ENCODE measurements around the gene UBXN2A.

UBXN2A gene

DNA sequence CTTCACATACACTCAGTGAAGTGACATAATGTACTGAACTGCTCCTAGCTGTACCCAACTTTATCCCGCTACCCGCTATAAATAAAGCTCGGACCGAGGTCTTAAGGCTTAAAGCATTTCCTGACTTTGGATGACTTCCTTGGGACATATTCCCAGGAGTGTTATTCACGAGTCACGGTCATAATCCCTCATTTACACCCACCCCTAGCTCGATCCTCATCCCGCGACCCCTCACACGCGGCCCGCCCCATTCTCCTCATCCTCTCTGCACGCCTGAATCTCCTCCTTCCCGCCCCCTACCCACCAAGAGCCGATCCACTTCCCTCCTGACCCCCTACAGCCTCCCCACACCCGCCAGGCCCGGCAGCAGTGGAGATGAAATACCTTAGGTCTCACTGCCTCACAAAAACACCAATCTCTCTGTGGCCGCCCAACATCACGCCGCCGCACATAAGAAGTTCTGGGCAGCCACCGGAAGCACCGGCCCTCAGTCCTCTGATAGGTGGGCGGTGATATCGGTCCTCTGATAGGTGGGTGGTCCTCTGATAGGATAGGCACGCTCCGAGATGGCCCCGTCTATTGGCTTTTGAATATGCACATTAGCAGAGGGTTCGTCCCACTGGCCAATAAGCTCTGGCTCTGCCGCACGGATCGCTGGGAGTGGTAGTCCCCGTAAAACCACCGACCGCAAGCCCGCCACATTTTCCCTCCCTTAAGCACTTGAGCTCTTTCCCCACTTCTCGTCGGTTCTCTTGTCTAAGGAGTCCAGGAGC, 106.9 kb downstream of the UBXN2A start, which contains the start of gene WDCP:
TSS of gene WDCP (minus strand) at position 462 of the 773 bp plus-strand sequence. CDS start 7,897 bp downstream, outside the sequence.
- peak; percentile 99 for DNase-seq

DNA sequence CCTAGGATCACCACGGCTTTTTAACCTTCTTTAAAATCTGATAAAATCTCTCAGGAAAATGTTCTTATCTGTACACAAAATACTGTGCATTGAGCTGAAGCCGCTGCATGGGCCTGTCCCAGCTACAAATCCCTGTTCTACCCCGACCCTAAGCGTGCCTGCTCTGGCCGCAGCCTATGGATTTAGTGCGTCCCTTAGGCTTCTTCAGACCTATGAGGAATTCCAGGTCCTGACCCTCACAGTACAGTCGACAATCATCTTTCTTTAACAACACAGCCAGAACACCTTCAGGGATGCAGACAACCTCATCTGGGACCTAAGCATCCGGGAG, 107.4 kb downstream of the UBXN2A start:
- DNase-seq: no peak

DNA sequence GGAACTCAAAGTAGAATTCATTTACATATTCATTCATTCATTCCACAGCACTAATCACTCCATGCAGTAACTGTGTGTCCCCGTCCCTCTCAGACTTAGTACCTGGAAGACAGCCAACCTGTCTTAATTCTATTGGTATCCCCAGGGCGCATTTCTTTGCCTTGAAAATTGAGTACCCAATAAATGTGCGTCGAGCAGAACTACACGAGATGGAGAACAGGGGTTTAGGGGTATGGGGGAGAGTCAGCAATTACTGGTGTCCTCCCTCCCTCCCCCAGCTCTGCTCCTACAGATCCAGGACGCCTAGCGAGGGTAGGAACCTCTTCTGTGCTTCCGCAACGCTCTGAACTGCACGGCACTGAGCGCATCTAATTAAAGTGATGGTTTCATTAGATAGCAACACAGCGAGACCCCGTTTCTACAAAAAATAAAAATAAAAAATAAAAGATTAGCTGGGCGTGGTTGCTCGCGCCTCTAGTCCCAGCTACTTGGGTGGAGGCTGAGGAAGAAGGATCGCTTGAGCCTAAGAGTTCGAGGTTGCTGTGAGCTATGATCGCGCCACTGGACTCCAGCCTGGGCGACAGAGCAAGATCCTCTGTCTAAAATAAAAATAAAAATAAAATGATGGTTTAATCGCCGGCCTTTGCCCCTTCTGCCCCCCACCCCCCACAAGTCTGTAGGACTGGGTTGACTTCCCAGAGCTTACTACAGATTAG, 108.7 kb downstream of the UBXN2A start:
- DNase-seq: no peak

DNA sequence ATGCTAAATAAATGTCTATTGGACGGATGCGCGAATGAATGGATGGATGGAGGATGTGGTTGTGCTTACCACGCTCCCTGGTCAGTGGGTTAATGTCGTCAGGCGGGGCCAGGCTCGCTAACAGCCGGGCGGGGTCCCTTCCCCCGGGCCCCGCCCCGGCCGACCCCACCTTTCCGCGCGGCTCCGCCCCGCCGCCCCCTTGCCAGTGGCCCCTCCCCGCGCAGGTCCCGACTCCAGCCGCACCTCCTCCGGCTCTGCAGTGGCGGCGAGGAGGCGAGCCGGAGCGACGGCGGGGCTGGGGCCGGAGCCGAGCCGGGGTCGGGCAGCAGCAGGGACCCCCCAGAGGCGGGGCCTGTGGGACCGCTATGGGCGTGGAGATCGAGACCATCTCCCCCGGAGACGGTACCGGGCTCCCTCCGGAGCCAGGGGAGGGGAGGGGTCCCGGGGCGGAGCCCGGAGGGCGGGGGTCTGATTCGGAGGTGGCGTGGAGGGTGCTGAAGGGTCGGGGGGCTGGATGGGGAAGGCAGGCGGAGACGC, 109.3 kb downstream of the UBXN2A start, which contains the start of gene FKBP1B:
TSS of gene FKBP1B (plus strand) at position 257 of the 537 bp plus-strand sequence. CDS start at position 366, 109 bp downstream.
- DNase-seq: peak; percentile 53

DNA sequence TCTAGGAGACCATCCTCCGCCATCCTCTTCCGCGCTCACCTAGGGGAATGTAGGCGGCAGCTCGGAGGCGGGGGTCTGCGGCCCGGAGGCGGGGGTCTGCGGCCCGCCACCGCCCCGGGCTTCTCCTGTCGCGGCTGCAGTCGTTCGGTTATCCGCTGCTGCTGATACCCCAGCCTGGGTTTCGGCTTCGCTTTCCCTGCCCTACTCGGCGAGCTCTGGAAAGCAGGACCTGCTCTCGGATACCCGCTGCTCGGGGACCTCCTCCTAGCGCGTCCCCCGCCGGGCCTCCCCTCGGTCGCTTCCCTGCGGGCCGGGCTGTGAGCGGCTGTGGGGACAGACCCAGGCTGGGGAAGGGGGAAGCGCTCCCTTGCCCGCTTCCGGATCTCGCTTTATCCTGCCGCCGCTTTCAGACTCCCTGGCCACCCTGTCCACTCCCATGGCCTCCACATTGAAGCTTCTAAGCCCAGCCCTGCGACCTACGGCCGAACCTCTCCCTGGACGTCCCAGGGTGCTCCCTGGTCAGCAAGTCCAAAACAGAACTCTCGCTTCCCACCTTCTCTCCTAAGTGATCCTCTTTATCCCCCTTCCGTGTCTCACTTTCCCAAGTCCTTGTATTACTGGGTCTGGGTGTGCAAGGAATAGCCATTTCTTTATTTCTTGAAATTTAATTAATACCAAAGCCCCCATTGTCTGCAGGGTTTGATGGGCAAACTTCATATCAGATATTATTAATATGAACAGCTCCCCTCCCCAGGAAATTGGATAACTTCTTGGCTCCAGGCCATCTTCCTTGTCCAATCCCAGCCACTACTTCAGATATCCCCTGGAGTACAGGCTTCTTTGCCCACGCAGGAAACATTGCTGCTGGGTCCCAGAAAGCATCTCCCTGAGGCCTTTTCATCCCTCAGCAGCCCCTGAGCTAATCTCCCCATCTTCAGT, 110.0 kb downstream of the UBXN2A start:
- peak; percentile 9 for DNase-seq

DNA sequence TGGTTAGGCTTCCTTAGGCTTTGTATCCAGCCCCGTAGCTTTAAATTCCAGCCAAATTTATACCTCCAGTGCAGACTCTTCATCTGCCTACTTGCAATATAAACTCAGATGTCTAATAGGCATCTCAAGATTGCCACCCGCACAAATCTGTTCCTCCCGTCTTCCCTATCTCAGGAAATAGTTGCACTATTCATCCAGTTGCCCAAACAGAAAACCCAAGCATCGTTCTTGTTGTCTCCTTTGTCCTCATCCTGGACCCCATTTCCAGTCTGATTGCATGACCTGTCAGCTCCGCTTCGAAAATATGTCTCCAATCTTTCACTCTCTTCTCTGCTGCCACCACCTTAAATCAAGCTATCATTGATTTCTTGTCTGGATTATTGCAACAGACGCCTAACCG, 111.6 kb downstream of the UBXN2A start:
- no peak for DNase-seq

DNA sequence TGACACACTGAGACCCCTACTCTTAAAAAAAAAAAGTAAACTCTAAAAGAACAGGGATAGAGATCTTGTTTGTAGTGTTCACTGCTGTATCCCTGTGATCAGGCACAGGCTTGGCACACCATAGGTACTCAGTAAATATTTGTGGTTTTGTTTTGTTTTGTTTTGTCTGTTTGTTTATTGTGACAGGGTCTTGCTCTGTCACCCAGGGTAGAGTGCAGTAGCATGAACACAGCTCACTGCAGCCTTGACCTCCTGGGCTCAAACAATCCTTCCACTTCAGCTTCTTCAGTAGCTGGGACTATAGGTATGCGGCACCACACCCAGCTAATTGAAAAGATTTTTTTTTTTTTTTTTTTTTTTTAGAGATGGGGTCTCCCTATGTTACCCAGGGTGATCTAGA, 112.7 kb downstream of the UBXN2A start:
- DNase-seq: no peak
